Stimulated activated CD4-positive, alpha-beta T cell treated with anti-CD3 and anti-CD28 coated beads, Interleukin-4, amount 100 ng/mL, for 1 hour (primary cell): ENCODE measurements around the gene NOL4L.

ENCODE experiments used
- DNase-seq: peaks from one replicate; pipeline ENCODE4 v3.0.0-alpha.2; 2020

NOL4L gene

DNA sequence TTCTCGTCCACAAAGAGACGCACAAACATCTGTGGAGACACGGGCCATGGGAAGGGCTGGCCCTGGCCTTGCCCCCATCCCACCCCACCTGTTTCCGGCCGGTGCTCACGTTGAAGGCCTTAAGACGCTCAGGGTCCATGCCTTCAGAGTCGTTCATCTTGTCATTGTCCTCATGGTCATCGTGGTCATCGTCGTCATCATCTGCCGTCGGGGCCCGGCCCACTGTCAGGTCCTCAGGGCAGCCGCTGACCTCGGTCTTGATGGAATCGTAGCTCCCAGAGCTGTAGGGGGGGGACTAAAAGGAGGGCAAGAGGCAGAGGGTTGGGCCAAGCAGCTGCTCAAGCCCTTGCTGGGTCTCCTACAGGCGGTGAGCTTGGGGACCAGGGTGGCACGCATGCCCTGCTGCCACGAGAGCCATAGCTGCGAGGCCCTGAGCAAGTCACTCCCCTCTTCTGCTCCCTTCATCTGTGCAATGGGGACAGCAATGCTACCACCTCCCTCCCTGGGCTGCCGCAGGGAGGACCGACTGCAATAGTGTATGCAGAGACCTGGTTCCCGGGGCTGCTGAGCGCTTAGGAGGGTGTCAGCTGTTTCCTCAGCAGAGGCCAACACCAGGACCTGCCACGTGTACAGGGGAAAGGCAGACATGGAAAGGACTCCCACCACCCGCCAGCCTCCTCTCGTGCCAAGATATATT is 131.5 kb downstream of the NOL4L start:
- no peak for DNase-seq

DNA sequence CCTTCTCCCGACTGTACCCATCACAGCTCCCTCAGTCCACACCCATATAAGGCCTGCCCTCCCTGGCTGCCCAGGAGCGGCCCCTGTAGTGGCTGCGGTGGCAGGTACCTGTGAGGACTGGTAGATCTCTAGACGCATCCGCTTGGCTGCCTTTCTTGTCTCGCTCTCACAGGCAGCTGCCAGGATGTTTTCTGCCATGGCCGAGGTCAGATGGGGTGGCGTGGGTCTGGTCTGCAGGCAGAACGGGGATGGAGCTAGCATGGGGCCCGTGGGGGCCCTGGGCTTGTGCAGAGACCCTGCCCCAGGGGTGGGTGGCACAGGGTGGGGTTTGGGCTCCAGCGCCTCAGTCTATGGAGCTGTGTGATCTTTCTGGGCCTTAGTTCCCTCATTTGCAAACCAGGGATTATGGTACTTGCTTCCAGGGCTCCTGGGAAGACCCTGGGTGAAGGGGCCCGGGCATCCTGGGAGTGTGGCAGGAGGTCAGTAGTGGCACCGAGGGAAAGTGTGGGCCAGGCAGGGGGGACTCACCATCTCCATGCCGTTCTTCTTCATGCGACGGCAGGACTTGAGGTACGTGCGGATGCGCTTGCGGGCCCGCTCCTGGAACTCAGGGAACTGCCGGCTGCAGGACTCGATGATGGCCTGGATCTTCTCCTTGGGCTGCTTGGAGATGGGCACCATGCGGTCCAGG is 132.2 kb downstream of the NOL4L start:
- DNase-seq, result no peak

DNA sequence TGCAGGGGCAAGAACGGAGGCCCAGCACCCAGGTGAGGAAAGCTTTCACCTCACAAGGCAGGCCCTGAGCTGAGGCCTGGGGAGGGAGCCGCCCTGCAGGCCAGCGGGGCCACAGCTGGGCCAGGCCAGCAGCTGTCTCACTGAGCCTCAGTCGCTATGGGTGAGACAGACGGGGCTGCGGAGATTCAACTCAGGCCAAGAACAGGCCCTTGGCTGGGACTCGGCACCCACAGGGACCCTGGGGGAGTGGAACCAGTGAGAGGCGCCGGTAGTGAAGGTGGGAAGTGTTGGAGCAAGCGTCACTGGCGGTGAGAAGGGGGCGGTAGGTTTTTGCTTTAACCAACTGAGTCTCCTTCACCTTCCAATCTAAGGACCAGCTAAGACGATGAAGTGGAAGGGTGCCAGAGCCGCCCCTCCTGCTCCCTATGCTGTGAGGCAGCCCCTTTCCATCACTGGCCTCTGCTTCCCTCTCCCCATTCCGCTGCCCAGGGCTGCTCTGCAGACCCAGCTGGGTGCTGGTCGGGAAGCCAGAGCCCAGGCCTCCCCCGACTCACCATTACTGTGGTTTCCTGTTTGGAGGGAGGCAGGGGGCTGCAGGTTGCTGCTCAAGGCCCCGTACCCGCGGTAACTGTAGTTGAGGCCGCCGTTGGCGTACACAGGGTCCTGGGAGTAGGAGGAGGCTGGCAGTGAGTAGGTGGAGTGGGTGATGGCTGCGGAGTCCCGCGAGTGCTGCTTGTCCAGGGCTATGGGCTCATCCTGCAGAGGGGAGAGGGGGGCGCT is 133.3 kb downstream of the NOL4L start:
- no peak for DNase-seq

GRCh38 chr20:32451340-32451681 is 133.8 kb downstream of the NOL4L start:
- DNase-seq, result no peak

- no peak for DNase-seq
Measured at GRCh38 chr20:32450484-32451061, 134.6 kb downstream of the NOL4L start.

DNA sequence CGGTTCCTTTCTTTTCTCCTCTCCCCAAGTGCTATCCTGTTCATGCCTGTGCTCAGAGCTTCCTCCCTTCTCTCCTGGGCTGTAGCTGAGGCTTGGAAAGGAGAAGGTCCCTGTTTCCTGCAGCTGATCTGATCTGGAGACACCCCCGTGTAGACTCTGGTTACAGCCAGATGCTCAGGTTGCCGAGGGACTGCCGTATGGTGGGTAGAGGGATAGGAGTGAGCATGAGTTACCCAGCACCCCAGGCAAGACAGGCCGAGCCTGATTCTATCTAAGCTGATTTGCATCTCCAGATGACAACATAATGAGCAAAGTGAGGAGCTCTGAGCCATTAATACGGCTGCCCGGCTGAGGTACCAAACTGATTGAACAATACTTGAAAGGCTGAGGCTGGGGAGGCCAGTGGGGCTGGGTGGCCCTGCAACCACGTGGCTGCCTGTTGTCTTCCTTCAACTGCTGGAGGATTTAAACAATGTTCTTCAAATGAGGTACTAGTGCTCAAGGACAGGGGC is 135.2 kb downstream of the NOL4L start:
- no peak for DNase-seq

GRCh38 chr20:32449057-32449889 is 135.9 kb downstream of the NOL4L start:
- DNase-seq, result no peak

GRCh38 chr20:32448306-32449056 is 136.7 kb downstream of the NOL4L start:
- no peak for DNase-seq

- DNase-seq, result no peak
Measured at GRCh38 chr20:32447136-32448027, 137.8 kb downstream of the NOL4L start.

DNA sequence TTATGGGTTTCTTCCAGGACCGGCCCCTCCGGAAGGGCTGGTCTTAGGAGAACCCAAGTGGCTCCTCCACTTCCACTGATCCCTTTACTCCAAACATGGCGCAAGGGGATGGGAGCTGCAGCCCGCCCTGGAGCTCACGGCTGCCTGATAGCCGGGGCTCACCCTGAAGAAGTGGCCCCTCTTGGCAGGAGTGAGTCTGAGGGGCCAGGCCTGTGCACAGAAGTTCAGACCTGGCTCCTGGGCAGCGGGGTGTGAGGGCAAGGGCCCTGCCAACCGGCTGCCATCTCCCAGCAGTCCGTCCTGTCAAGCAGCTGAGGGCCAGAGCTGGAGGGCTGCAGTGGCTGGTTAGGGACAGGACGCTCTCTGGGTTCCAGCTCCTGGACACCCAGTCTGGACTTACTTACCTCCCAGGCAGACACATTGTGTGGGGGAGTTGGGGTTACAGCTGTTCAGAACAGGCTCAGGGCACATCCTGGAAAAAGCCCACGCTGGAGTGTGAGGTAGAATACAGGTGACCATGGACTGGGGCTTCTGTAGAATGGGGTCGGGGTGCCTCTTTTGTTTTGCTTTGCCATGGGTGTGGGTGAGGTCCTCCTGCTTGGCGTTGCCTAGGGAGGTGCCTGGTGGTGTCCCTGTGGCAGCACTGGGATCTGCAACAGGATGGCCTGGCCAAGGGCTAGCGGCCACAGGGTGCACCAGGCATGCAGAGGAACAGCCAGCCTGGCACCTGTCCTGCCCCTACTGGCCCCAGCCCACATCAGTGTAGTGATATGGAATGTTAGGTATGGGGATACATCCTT is 138.6 kb downstream of the NOL4L start:
- no peak for DNase-seq

DNA sequence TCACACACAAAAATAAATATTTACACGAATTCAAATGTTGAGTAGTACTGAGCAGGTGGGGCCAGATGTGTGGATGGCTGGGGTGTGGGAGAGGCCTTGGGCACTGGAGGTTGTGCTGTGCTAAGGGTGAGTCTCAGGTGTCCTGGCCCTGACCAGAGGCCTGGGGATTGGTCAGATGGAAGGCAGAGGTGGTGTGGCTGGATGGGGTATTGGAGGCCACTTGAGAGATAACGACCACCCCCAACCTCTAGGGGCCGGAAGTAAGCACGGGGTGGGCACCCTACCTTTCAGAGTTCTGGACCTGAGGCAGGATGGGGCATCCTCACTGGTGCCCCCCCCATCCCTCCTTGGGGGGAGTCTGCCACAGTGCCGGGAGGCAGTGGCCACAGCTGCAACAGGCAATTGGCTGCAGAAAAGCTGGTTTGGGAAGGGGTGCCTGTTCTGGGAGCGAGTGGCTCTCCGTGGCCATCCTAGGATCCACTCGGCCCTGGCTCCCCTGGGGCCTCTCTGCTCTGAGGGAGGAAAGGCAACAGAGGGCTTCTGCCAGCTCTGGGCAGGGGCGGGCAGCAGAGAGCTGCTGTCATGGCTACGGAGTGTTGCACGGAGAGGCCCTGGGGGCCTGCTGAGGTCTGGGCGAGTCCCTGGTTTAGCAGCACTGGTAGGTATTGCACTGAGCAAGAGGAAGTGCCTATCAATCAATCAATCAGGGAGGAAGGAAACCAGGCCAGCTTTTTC is 139.4 kb downstream of the NOL4L start:
- DNase-seq, result no peak

GRCh38 chr20:32444474-32445220 is 140.5 kb downstream of the NOL4L start:
- DNase-seq, result no peak

GRCh38 chr20:32443386-32443974 is 141.7 kb downstream of the NOL4L start:
- no peak for DNase-seq

DNA sequence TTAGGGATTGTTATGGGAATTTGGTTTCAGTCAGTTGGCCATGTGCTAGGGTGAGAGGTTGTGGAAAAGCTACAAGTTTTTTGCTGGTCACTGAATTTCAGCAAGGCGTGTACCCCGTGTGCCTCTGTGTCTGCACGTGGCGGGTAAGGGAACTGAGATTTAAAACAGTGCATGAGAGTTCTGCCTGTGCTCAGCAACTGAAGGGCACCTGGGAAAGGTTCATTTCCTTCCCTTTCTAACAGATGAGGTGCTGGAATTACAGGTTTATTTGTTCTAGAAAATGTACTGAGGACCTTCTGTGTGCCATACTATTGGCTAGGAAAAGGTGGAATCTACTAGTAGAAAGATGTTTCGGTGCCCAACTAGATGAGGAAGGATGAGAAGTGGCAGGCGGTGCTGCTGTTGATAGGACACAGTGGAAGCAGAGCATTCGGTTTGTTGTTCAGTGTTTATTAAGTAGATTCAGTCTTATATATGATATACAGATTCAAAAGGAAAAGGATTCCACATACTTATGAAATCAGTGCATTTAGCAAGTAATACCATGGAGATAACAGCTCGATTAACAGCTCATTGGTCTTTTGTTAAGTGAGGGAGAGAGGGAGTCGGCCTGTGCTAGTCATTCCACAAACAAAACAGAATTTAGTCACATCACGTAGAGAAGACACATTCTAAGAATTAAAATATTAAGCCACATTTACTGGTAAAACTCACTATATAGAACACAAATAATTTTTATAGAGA is 142.3 kb downstream of the NOL4L start:
- no peak for DNase-seq

GRCh38 chr20:32441638-32442037 is 143.5 kb downstream of the NOL4L start:
- no peak for DNase-seq

DNA sequence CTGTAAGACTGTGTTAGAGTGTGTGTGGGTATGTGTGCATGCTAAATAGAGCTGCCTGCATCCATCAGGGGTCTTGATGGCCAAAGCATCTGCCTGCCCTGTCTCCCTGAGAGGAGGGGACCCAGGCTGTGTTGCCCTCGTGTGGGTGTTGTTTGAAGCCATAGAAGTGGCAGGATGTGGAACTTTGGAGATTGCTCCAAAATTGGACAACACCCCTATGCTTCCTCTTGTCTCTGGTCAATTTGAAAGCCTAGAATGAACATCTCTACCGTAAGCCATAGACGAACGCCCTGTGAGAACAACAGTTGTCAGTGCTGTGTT is 144.4 kb downstream of the NOL4L start:
- no peak for DNase-seq

GRCh38 chr20:32440069-32440757 is 144.9 kb downstream of the NOL4L start:
- DNase-seq, result no peak
